GM08714 (cell line): Measurements from ENCODE around the gene KRTAP4-1.
"Not testable (repeated sequence)": the region's sequence is repeated elsewhere in the genome, so short reads cannot be mapped to it uniquely, and the experiment has no call there.

Experiments used
- H3K4me3 ChIP-seq: fragments of 200-500 bp; sonication (Bioruptor generic); 2 replicates; pipeline ENCODE4 v1.5.1; 2014; ENCODE audit warnings: mild to moderate bottlenecking, low read length, inconsistent platforms
- ZNF274 ChIP-seq: IDR thresholded peaks from 2 replicates; pipeline ENCODE4 v1.6.1; 2012; ENCODE audit warnings: mild to moderate bottlenecking, low read depth, low read length

Gene KRTAP4-1

GRCh38 chr17:41184480-41184961 lies at the start of gene KRTAP4-1:
Gene KRTAP4-1 (minus strand): TSS chr17:41184911. CDS start chr17:41184854, 57 bp downstream.
- no peak for TF ChIP-seq ZNF274
- H3K4me3 ChIP-seq, result no peak within 1 kb of the TSS

GRCh38 chr17:41232399-41233105 lies 47.8 kb upstream of the KRTAP4-1 start, which contains the start of gene KRTAP9-3:
Gene KRTAP9-3 (plus strand): TSS chr17:41232449. CDS start chr17:41232502, 53 bp downstream.
- not testable (repeated sequence) for H3K4me3 ChIP-seq

GRCh38 chr17:41231731-41232130 lies 47.0 kb upstream of the KRTAP4-1 start:
- H3K4me3 ChIP-seq, result no peak overlapping the region
- no peak for TF ChIP-seq ZNF274

GRCh38 chr17:41230094-41230493 lies 45.4 kb upstream of the KRTAP4-1 start:
- no peak for TF ChIP-seq ZNF274
- no peak overlapping the region for H3K4me3 ChIP-seq

DNA sequence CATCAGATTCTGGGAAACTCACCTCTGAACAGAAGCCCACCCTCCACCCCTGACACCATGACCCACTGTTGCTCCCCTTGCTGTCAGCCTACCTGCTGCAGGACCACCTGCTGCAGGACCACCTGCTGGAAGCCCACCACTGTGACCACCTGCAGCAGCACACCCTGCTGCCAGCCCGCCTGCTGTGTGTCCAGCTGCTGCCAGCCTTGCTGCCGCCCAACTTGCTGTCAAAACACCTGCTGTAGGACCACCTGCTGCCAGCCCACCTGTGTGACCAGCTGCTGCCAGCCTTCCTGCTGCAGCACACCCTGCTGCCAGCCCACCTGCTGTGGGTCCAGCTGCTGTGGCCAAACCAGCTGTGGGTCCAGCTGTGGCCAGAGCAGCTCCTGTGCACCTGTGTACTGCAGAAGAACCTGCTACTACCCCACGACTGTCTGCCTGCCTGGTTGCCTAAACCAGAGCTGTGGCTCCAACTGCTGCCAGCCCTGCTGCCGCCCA lies 41.9 kb upstream of the KRTAP4-1 start, which contains the start of gene KRTAP9-2:
Gene KRTAP9-2 (plus strand): TSS at position 51 of the 498 bp plus-strand sequence. CDS start 7 bp downstream, at position 58.
- H3K4me3 ChIP-seq, result not testable (repeated sequence)

DNA sequence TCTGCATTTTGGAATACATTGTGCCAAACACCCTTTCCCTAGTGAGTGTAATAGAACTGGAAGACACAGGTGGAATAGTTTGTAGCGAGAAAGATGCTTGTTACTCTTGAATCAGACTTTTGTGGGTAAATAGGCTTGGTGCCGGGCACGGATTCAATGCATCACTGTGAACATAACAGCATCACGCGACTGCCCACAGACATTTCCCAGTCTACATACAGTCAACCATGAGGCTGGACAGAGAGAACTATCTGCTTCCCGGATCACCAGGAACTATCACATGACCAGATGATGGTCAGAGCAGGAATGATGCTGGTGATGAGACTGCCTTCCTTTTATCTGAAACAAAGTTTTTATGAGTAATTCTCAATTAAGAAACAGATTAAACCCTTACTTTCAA lies 41.3 kb upstream of the KRTAP4-1 start:
- no peak overlapping the region for H3K4me3 ChIP-seq
- no peak for TF ChIP-seq ZNF274

GRCh38 chr17:41223821-41224220 lies 39.1 kb upstream of the KRTAP4-1 start:
- H3K4me3 ChIP-seq, result no peak overlapping the region
- no peak for TF ChIP-seq ZNF274

DNA sequence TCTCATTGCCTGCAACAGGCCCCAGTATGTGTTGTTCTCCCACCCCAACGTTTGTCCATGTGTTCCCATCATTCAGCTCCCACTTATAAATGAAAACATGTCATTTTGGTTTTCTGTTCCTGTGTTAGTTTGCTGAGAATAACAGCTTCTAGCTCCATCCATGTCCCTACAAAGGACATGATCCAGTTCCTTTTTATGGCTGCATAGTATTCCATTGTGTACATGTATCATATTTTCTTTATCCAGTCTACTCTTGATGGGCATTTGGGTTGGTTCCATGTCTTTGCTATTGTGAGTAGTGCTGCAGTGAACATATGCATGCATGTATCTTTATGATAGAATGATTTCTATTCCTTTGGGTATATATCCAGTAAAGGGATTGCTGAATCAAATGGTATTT lies 31.0 kb upstream of the KRTAP4-1 start:
- no peak for TF ChIP-seq ZNF274
- no peak overlapping the region for H3K4me3 ChIP-seq

DNA sequence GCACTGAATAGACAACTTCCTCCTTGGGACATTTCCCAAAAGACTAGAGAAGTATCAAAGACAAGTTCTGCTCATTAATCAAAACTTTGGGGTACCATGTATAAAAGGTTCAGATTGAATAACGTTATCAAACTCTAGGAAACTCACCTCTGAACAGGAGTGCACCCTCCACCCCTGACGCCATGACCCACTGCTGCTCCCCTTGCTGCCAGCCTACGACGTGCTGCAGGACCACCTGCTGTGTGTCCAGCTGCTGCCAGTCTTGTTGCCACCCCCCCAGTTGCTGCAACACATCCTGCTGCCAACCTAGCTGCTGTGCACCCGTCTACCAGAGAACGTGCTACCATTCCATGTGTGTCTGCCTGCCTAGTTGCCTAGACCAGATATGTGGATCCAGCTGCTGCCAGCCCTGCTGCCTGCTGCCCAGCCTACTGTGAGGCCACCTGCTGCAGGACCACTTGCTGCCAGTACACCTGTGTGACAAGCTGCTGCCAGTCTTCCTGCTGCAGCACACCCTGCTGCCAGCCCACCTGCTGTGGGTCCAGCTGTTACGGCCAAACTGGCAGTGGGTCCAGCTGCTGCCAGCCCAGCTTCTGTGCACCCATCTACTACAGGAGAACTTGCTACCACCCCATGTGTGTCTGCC lies 27.9 kb upstream of the KRTAP4-1 start:
- no peak for TF ChIP-seq ZNF274
- no peak overlapping the region for H3K4me3 ChIP-seq

DNA sequence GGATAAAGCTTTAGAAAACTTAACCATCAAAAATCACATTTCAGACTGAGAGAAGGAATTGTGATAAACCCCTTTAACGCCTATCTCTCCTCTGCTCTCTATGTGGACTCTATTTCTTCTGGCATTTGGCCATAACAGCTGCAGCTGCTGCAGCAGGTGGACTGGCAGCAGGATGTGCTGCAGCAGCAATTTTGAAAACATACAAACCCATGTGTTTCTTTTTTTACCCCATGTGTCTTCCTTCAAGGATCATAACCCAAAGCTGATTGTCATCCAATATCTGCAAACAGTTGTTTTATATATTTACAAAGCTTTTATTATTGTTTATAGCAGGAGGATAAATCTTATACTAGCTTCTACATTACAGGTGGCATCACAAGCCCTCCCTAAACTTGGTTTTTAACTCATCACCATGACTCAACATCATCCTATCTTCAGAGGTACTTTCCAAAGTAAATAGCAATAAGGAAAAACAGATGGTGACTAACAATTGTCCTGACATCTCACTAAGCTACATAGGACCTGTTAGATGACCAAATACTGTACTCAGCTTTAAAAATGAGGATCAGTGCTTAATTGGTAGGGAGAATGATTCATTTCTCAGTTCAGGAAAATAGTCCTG lies 27.2 kb upstream of the KRTAP4-1 start:
- TF ChIP-seq ZNF274, result no peak
- H3K4me3 ChIP-seq, result no peak overlapping the region

DNA sequence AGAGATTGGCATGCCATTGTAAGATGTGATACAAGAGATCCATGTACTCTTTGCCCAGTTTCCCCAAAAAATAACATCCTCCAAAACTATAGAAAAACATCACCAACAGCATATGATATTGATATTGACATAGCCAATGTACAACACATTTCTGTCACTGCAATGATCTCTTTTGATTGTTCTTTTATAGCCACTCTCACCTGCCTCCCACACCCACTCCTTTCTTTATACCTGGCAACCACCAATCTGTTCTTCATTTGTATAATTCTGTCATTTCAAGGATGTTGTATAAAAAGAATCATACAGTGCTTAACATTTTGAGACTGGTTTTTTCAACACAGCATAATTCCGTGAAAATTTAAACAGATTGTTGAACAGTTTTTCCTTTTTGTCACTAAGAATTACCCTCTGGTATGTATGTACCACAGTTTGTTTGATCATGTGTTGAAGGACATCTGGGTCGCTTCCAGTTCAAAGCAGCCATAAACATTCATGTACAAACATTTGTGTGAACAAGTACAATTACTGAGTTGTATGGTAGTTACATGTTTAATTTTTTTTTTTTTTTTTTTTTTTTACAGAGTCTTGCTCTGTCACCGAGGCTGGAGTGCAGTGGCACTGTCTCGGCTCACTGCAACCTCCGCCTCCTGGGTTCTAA lies 14.8 kb upstream of the KRTAP4-1 start:
- no peak for TF ChIP-seq ZNF274
- H3K4me3 ChIP-seq, result no peak overlapping the region

DNA sequence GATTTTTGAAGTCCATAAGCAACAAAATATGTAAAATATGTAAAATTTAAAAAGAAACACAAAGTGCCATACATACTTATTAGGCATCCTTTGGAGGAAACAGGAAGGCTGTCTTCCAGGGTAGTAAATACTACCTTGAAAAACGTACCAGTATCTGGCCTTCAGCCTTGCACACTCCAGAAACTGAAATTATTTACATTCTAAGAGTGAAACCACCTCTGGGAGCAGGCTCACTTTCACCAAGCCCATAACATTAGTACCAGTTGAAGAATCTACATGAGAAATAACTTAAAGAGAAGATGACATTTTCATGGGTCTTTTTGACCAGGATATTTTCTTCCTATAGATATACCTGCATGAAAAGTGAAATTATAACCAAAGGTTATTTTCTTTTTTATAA lies 11.4 kb upstream of the KRTAP4-1 start:
- H3K4me3 ChIP-seq, result no peak overlapping the region
- no peak for TF ChIP-seq ZNF274

GRCh38 chr17:41190328-41190727 lies 5.6 kb upstream of the KRTAP4-1 start:
- H3K4me3 ChIP-seq, result no peak overlapping the region
- no peak for TF ChIP-seq ZNF274

DNA sequence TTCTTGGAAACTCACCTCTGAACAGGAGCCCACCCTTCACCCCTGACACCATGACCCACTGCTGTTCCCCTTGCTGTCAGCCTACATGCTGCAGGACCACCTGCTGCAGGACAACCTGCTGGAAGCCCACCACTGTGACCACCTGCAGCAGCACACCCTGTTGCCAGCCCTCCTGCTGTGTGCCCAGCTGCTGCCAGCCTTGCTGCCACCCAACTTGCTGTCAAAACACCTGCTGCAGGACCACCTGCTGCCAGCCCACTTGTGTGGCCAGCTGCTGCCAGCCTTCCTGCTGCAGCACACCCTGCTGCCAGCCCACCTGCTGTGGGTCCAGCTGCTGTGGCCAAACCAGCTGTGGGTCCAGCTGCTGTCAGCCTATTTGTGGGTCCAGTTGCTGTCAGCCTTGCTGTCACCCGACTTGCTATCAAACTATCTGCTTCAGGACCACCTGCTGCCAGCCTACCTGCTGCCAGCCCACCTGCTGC lies 5.2 kb upstream of the KRTAP4-1 start, which contains the start of gene KRTAP9-1:
Gene KRTAP9-1 (plus strand): TSS at position 51 of the 482 bp plus-strand sequence. CDS start 0 bp downstream, at position 51.
- not testable (repeated sequence) for H3K4me3 ChIP-seq
